ENCODE measurements around the gene ILF2.
"Not testable (repeated sequence)": the region's sequence is repeated elsewhere in the genome, so short reads cannot be mapped to it uniquely, and the experiment has no call there.

ILF2 gene

GRCh38 chr1:153678519-153679336 lies 7.9 kb upstream of the ILF2 start, which contains the start of gene NPR1:
Gene NPR1, plus strand, starts transcription at chr1:153678688. Its CDS starts 421 bp downstream, at chr1:153679109.
- no peak for DNase-seq

GRCh38 chr1:153677718-153678518 lies 7.1 kb upstream of the ILF2 start:
- peak; percentile 41 for DNase-seq

GRCh38 chr1:153673511-153673910 lies 2.7 kb upstream of the ILF2 start:
- DNase-seq: no peak

- DNase-seq: peak; percentile 60
These were observed 998 bp upstream of the ILF2 start for GRCh38 chr1:153671628-153672353.

GRCh38 chr1:153670257-153670858 lies 435 bp downstream of the ILF2 start:
- no peak for DNase-seq

GRCh38 chr1:153669606-153670005 lies 1.2 kb downstream of the ILF2 start:
- DNase-seq: no peak

GRCh38 chr1:153668672-153669071 lies 2.1 kb downstream of the ILF2 start:
- DNase-seq: not testable (repeated sequence)

GRCh38 chr1:153667439-153667838 lies 3.4 kb downstream of the ILF2 start:
- no peak for DNase-seq

- no peak for DNase-seq
These were observed 7.6 kb downstream of the ILF2 start for GRCh38 chr1:153663211-153663610.

GRCh38 chr1:153662269-153662668 lies 8.5 kb downstream of the ILF2 start:
- DNase-seq: no peak

GRCh38 chr1:153661111-153661708 lies 9.6 kb downstream of the ILF2 start:
- no peak for DNase-seq

- no peak for DNase-seq
These were observed 11.1 kb downstream of the ILF2 start for GRCh38 chr1:153659656-153660055.

- no peak for DNase-seq
These were observed 11.6 kb downstream of the ILF2 start for GRCh38 chr1:153659175-153659534.

GRCh38 chr1:153658400-153659174 lies 12.2 kb downstream of the ILF2 start, which contains the start of gene SNAPIN:
Gene SNAPIN, plus strand, starts transcription at chr1:153658703. Its CDS starts 41 bp downstream, at chr1:153658744.
- peak; percentile 87 for DNase-seq

- no peak for DNase-seq
These were observed 15.5 kb downstream of the ILF2 start for GRCh38 chr1:153655333-153655732.

GRCh38 chr1:153652805-153653500 lies 17.8 kb downstream of the ILF2 start:
- DNase-seq: no peak

GRCh38 chr1:153651771-153652170 lies 19.0 kb downstream of the ILF2 start:
- no peak for DNase-seq

- no peak for DNase-seq
These were observed 20.9 kb downstream of the ILF2 start for GRCh38 chr1:153649863-153650235.

- DNase-seq: no peak
These were observed 21.5 kb downstream of the ILF2 start for GRCh38 chr1:153649137-153649862.

GRCh38 chr1:153648000-153648643 lies 22.7 kb downstream of the ILF2 start:
- no peak for DNase-seq

Measured in CD4-positive, alpha-beta T cell treated with Interferon gamma for 1 hour (primary cell).